ENCODE results near the gene CTBP1.

Gene CTBP1

DNA sequence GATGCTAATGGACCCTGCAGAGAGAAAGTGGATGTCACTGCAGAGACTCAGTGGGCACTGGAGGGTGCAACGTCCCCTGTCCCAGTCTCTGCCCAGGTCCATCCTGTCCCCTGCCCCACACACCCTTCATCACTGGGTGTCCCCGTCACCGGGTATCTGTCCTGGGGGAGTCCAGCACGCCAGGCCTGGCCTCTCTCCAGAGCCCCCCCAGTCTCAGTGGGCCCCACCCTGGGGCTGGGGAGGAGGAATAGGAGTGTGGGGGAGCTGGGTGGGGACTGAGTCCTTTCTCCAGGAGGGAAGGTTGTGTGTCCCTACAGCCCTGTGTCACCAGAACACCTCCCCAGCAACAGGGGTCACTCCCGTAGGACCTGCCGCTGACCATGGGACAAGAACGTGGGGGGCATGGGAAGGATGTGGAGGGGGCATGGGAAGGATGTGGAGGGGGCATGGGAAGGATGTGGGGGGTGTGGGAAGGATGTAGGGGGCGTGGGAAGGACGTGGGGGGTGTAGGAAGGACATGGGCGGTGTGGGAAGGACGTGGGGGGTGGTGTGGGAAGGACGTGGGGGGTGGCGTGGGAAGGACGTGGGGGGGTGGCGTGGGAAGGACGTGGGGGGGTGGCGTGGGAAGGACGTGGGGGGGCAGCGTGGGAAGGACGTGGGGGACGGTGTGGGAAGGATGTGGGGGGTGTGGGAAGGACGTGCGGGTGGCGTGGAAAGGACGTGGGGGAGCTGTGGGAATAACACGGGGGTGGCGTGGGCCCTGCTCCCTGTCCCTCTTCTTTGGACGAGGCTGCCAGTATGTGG lies 55.5 kb downstream of the CTBP1 start:
- no peak for DNase-seq

DNA sequence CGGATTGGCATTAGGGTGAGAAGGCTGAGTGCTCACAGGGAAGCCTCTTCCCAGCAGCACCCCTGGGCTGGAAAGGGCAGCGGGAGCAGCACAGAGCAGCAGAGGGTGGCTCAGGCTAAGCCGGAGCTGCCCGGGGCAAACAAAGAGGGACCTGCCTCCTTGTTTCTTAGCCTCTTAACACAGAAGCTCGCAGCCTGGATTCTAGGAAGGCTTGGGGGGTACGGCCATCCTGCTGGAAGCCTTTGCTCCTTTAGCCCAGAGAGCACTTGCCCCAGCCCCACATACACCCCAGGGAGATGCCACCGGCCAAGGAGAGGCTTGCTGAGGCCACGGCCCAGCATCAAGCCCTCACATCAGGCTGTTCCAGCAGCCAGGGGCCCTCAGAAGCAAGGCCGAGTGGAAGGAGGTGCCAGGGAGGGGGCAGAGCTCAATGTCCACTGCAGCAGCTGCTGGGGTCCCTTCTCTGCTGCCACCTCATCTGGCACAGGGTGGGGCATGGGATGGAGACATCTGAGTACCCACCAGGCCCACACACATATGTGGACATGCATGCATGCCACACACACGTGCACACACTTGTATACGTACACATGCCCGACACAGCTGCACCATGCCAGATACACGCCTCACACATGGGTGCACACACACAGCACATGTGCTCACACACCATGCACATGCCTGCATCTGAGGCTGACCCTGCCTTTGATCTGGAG lies 56.3 kb downstream of the CTBP1 start:
- DNase-seq: no peak

DNA sequence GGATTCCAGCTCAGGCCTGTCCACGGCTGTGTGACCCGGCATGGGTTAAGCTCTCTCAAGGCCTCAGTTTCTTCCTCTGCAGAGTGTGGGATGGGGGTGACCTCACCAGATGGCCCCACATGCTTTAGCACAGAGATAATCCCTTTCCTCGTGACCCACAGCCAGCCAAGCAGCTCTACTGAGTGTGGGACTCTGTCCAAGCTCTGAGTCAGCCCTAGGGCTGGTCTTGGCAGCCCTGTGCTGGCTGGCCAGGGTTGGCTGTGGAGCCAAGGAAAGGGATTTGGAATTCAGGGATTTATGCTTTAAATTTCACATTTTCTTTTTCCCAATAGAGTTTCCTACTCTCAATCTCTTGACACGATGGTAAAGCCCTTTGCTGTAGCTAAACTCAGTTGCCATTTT lies 56.8 kb downstream of the CTBP1 start:
- DNase-seq: peak; percentile 23

DNA sequence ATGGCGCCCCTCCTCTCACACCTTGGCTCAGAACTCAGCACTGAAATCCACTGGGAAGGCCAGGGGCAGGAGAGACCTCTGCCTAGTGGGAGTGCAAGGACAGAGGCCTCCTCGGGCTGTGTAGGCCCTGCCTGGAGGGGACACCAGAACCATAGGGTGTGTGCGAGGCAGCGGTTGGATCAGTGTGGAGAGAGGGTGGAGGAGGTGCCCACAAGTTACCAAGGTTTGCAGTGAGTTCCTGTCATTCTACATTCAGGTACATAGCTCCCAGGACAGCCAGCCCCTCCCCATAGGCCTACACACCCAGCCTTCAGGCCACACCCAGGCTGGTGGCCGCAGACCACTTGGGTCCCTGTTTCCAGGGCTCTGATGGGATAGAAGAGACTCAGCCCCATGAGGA lies 57.3 kb downstream of the CTBP1 start:
- DNase-seq: no peak

DNA sequence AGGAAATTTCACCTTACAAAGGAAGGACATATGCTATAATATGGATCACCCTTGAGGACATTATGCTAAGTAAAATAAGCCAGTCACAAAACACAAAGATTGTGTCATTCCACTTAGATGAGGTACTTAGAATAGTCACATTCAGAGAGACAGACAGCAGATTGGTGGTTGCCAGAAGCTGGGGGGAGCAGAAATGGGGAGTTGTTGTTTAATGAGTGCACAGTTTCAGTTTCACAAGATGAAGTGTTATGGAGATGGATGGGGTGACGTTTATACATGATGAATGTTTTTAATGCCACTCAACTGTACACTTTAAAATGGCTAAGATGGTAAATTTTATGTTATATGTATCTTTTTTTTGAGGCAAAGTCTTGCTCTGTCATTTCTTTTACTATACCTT lies 61.7 kb downstream of the CTBP1 start:
- DNase-seq: peak; percentile 25

DNA sequence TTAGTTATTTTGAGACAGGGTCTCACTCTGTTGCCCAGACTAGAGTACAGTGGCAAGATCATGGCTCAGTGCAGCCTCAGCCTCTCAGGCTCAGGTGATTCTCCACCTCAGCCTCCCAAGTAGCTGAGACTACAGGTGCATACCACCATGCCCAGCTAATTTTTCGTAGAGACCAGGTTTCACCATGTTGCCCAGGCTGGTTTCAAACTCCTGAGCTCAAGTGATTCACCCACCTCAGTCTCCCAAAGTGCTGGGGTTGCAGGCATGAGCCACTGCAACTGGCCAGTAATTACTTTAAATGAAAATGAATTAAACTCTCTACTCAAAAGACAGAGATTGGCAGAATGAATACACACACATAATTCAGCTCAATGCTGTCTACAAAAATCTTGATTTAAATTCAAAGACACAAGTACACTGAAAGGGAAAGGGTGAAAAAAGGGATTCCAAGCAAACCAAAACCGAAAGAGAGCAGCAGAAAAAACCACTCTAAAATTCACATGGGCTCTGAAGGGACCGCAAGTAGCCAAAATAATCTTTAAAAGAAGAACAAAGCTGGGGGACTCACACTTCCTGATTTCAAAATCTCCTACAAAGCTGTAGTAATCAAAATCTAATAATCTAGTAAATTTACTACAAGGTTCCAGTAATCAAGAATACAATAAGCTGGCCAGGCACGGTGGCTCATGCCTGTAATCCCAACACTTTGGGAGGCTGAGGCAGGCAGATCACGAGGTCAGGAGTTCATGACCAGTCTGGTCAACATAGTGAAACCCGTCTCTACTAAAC lies 64.8 kb downstream of the CTBP1 start:
- peak; percentile 91 for DNase-seq

DNA sequence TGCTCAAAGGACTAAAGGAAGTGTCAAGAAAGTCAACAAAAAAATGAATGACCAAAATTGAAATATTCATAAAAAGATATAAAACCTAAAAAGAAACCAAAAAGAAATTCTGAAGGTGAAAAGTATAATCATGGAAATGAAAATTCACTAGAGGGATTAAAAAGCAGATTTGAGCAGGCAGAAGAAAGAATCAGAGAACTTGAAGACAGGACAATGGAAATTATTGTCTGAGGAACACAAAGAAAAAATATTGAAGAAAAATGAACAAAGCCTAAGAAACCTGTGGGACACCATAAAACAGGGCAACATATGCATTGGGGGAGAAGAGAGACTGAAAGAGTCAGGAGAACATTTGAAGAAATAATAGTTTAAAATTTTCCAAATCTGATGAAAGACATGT lies 66.6 kb downstream of the CTBP1 start:
- DNase-seq: no peak

DNA sequence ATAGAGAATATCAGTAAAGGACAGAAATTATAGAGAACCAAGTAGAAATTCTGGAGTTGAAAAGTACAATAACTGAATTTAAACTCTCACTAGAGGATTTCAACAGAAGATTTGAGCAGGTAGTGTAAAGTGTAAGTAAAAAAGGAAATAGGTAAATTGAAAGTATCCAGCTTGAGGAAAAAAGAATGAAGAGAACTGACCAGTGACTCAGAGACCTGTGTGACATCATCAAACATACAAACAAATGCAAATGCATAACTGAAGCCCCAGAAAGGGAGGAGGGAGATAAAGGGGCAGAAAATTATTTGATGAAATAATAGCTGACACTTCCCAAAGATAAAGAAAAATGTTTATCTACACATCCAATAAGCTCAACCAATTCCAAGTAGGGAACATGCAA lies 68.3 kb downstream of the CTBP1 start:
- no peak for DNase-seq

DNA sequence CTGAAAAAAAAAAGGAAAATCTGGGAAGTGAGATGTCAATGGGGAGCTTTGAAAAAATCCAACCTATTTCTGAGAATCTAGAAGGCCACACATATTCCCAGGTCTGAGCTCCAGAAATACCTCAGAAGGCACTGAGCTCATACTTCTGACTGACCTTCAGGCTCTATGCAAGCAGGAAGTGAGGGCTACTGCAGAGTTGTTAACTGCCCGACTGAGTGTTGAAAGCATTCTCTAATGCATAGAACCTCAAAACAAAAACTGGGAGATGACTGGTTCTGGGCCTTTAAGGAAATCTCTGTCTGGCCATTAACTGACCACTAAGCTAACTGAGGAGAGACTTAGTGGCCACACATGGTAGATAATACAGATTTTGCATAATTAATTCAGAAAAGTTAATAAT lies 69.0 kb downstream of the CTBP1 start:
- no peak for DNase-seq

DNA sequence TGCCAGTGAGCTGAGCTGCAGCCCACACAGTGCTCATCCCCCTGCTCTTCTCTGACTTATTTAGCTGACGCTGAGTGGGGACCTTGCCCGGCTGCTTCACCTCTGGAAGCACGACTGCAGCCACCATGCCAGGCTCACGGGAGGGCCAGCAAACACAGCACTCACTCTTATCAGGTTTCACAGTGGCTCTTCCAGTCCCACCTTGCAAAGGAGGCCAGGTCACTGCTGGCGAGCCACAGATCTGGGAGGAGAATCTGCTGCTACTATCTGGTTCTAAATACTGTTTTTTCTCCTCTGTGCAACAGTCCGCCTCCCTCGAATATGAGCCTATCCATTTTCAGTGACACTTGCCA lies 69.9 kb downstream of the CTBP1 start:
- DNase-seq: no peak

DNA sequence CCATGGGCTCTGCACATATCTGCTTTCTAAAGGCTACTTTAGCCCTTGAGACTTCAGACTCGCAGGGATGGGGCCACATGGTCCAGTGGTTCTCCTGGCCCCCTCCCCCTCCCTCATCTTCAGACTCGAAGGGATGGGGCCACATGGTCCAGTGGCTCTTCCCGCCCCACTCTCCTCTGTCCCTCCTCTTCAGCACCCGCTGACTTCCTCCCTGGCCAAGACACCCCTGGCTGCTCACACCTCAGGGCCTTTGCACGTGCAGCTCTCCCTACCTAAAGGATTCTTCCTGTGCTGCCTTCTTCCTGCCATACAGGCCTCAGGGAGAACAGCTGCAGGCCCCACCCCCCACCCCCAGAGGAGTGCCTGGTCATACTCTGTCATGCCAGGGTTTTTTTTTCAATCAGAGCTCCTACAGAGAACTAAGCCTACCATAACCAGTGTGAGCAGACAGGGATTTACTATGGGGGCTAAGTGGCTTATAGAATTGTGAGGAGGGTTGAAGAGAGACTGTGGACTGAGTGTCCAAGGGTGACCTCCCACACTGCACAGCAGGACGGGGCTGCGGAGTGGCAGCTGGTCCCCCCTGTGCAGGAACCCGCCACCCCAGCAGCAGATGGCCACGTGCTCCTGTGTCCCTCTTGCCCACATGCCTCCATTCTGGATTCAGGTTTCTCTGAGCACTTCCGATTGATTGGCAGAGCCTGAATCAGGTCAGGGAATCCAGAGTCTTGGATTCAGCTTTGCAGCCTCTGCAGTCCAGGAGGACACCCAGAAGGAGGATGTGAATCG lies 70.4 kb downstream of the CTBP1 start:
- no peak for DNase-seq

DNA sequence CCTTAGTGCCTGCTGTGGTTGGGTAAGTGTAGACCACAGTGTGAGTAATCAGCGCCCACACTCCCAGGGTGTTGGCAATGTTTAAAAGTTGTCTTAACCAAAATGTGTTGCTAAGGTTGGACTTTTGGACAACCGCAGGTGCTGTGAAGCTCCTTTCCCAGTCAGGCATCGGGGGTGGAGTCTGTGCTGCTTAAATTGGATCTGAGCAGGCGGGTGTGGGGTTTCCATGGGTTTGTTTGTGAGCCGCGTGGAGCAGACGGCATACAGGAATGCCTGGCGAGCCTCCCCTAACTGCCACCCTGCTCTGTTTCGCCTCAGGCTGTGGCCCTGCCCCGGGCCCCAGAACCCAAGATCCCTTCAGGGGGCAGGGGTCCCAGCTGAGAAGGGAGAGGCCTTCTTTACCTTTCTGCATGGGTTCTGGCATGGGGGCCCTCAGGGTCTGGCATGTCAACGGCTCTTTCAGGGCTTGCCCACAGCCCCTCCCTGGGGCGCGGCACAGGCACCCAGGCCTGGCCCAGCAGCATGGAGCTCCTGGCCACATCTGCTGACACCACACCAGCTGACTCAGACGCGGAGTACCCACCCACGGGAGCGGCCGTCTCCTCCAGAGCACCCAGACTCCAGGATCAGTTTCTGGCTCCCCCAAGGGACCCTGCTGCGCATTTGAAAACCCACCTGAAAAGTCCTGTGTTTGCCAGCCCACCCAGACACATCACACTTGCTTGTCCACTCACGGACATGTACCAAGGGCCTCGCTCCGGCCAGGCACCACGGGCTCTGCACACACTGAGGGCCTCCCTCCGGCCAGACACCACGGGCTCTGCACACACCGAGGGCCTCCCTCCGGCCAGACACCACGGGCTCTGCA lies 71.4 kb downstream of the CTBP1 start:
- DNase-seq: peak; percentile 82

DNA sequence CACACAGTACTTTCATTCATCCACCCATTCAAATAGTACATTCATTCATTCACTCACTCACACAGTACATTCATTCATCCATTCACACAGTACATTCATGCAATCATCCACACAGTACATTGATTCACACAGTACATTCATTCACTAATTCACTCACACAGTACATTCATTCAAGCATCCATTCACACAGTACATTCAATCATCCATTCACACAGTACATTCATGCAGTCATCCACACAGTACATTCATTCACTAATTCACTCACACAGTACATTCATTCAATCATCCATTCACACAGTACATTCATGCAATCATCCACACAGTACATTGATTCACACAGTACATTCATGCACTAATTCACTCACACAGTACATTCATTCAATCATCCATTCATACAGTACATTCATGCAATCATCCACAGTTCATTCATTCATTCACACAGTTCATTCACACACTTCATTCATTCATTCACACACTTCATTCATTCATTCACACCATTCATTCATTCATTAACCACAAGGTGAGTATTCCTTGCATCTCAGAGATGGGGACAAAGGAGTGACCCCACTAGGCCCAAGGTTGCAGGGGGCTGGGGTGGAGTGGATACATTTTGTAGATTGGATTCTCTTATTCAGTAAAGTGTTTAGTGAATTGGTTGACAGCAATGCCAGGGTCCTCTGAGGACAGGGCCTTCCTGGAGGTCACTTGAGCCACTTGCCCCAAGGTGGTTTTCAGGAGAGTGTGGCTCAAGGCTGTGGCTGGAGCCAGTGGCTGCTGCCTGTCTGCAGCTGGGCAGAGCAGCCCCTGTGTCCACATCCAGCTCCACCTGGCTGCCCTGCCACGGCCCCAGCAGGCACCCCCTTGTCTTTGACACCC lies 72.3 kb downstream of the CTBP1 start:
- no peak for DNase-seq

DNA sequence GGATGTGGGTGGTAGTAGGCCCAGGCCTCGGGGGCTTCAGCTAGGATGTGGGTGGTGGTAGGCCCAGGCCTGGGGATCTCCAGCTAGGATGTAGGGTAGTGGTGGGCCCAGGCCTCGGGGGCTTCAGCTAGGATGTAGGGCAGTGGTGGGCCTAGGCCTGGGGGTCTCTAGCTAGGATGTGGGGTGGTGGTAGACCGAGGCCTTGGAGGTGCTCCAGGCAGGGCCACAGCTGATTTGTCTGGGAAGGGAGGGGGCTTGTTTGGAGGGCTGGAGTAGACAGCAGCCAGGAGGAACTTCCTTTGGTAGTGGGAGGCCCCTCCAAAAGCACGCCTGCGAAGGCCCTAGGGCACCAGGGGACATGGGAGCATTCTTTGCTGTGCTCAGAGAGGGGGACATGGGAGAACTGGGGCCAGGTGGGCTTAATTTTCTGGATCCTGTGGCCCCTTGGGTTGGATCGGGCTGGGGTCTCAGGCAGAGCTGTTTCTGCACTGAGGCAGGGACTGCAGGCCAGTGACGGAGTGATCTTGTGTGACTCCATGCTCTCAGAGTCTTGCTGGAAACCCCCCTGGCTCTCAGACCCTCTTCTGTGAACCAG lies 73.2 kb downstream of the CTBP1 start:
- DNase-seq: no peak

DNA sequence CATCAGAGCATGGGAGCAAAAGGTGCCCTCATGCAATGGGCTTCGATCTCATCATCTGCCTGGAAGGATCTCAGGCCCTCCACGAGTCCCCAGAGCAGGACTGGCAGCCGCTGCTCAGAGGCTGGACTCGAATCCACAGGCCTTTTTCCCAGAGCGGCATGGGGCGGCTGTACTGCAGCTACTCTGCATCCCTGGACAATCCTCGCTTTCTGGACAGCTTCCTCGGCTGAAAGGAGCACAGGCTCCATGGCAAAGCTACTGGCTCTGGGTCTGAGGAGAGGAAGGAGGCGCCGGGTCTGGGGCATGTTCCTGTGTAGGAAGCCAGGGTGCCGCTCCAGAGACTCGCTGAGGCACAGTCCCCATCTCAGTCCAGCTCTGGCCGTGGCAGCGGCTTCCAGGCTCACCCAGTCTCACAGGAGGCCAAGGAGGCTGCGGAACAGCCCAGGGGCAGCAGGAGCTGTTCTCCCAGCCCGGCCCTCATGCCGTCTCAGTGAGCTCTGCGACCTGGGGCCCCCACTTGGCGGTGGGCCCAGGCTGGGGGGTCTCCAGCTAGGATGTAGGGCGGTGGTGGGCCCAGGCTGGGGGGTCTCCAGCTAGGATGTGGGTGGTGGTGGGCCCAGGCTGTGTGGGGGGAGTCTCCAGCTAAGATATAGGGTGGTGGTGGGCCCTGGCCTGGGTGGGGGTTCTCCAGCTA lies 73.8 kb downstream of the CTBP1 start:
- no peak for DNase-seq

DNA sequence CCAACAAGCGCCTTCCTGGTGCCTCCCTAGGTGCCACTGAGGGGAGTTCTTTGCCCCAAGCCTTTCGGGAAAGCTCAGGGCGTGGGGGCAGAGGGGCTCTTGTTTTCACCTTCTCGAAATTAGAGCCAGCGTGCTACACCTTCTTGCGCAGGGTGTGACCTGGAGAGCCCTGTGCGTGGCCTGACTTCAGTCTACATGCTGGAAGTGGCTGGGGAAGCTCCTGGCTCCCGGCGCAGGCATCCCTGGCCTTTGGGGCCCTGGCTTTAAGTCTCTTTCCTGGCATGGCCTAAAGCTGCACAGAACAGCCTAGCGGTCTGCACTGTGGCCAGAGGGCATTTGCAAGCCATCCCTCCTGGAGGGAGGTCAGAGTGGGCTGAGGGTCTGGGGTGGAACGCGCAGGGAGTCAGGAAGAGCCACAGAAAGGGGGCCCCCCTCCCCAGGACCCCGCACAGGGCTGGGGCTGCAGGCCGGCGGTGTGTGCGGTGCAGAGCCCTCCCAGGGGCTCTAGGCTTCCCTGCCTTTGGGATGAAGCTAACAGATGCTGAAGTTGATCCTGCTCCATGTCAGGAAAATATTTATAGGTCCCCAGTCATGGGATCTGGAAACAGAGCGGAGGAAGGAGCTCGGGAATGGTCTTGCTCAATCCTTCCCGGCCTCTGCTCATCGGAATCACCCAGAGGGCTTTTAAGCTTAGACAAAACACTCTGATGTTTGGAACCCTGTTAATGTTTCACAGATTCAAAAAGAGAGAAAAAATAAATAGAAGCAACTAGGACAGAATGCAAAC lies 75.8 kb downstream of the CTBP1 start:
- DNase-seq: no peak

DNA sequence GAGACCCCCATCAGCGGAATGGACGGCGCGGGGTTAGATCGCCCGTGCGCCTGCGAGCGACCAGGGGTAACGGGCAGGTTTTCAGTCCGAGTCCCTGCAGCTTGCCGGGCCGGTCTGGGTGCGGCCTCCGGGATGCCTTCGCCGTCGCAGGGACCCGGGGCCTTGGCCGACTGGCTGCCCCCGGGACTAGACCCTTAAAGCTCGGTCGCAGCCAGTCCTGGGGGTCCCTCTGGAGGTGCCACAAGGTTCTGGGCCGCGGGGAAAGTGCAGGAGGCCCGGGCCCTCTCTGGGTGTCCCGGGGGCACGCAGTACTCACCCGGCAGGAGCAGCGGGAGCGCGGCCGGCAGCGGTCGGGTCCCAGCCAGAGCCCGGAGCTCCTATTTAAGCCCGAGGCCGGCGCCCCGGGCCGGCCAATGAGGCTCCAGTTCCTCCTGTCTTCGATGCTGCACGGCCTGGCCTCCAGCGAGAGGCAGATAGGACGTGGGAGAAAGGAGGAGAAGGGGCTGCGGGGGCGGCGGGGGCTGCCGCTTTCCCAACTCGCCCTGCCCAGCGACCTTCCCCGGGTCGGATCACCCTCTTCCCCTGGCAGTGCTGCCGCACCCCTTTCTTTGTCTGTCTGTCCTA lies 76.6 kb downstream of the CTBP1 start, which contains the start of gene SPON2:
Gene SPON2, minus strand, starts transcription at position 356 of the 624 bp plus-strand sequence.
- DNase-seq: no peak
